CD14-positive monocyte (primary cell): ENCODE results near the gene YKT6. TPM values are rescaled to one million over a fixed set of nuclear protein-coding genes. Genes with fewer than 3 reads are reported as not detected.

Source experiments
- DNase-seq, 3 donors: peaks; one replicate each; pipeline ENCODE4 v3.0.0-alpha.2; 2011 to 2022
- H2AFZ ChIP-seq: 2 replicates; pipeline ENCODE4 v1.6.0; 2012; ENCODE audit warnings: mild to moderate bottlenecking, low read depth, low read length, inconsistent platforms; ENCODE audit not compliant: insufficient read depth, poor library complexity, severe bottlenecking
- H3K27ac ChIP-seq, 2 donors: 1 replicate in 1 of 2; 2 replicates in 1 of 2; pipeline ENCODE4 v1.5.1; 2012 to 2013; ENCODE audit warnings: low read length in 2 of 2, control low read depth in 1 of 2, inconsistent platforms in 1 of 2, low read depth in 1 of 2, mild to moderate bottlenecking in 1 of 2
- H3K27me3 ChIP-seq, 2 donors: one replicate each; pipeline versions ENCODE4 v1.6.0 to v1.6.1; 2011 to 2013; ENCODE audit warnings: low read length in 2 of 2; ENCODE audit not compliant: control insufficient read depth in 2 of 2, insufficient read depth in 2 of 2
- H3K36me3 ChIP-seq, 2 donors: replicated peaks in 1 of 2; 1 replicate in 1 of 2; 2 replicates in 1 of 2; pipeline versions ENCODE4 v1.5.1 to v1.6.1; 2012 to 2013; ENCODE audit warnings: low read length in 2 of 2, control low read depth in 1 of 2, inconsistent platforms in 1 of 2, mild to moderate bottlenecking in 1 of 2; ENCODE audit not compliant: insufficient read depth in 2 of 2, control insufficient read depth in 1 of 2
- H3K4me1 ChIP-seq, 2 donors: 1 replicate in 1 of 2; 2 replicates in 1 of 2; pipeline versions ENCODE4 v1.5.1 to v1.6.1; 2012 to 2013; ENCODE audit warnings: low read length in 2 of 2, control low read depth in 1 of 2, inconsistent platforms in 1 of 2, mild to moderate bottlenecking in 1 of 2, moderate library complexity in 1 of 2; ENCODE audit not compliant: insufficient read depth in 2 of 2, control insufficient read depth in 1 of 2
- H3K4me2 ChIP-seq: replicated peaks from 2 replicates; pipeline ENCODE3; 2012; ENCODE audit warnings: low read length, moderate library complexity, mild to moderate bottlenecking; ENCODE audit not compliant: poor library complexity, severe bottlenecking; ENCODE audit errors: extremely low read depth
- H3K4me3 ChIP-seq, 3 experiments: fragments of 200-600 bp in 1 of 3; sonication (generic) in 1 of 3; replicated peaks in 1 of 3; 1 replicate in 2 of 3; 2 replicates in 1 of 3; pipeline ENCODE4 v1.5.1; 2011 to 2013; ENCODE audit warnings: low read length in 3 of 3, mild to moderate bottlenecking in 3 of 3, control low read depth in 2 of 3, low read depth in 2 of 3, inconsistent platforms in 1 of 3, moderate library complexity in 1 of 3
- H3K79me2 ChIP-seq: 2 replicates; pipeline ENCODE4 v1.6.0; 2012; ENCODE audit warnings: mild to moderate bottlenecking, control low read depth, inconsistent platforms, low read length, moderate library complexity; ENCODE audit not compliant: insufficient read depth
- H3K9ac ChIP-seq: 2 replicates; pipeline ENCODE4 v1.6.0; 2017; ENCODE audit warnings: low read length, mild to moderate bottlenecking; ENCODE audit not compliant: insufficient read depth, poor library complexity, severe bottlenecking
- H3K9me3 ChIP-seq, 2 donors: replicated peaks in 1 of 2; 1 replicate in 1 of 2; 2 replicates in 1 of 2; pipeline versions ENCODE4 v1.5.1 to v1.6.1; 2012 to 2013; ENCODE audit warnings: low read length in 2 of 2, control low read depth in 1 of 2; ENCODE audit not compliant: control insufficient read depth in 1 of 2, insufficient read depth in 1 of 2
- H4K20me1 ChIP-seq: 2 replicates; pipeline ENCODE4 v1.6.0; 2012; ENCODE audit warnings: mild to moderate bottlenecking, low read length, control low read depth, moderate library complexity; ENCODE audit not compliant: insufficient read depth
- H3K27ac Mint-ChIP-seq, 7 donors: one replicate each; pipeline ENCODE4 v1.8.0; 2020; ENCODE audit warnings: mild to moderate bottlenecking in 7 of 7, mixed read lengths in 7 of 7, moderate library complexity in 6 of 7, inconsistent platforms in 2 of 7
- H3K27me3 Mint-ChIP-seq, 3 donors: one replicate each; pipeline ENCODE4 v1.8.0; 2021 to 2022; ENCODE audit warnings: low read depth in 3 of 3, mild to moderate bottlenecking in 3 of 3, mixed read lengths in 3 of 3, moderate library complexity in 3 of 3, inconsistent platforms in 1 of 3
- H3K36me3 Mint-ChIP-seq, 2 donors: one replicate each; pipeline ENCODE4 v1.8.0; 2020; ENCODE audit warnings: mixed read lengths in 2 of 2, inconsistent platforms in 1 of 2, mild to moderate bottlenecking in 1 of 2
- H3K4me1 Mint-ChIP-seq: one replicate; pipeline ENCODE4 v1.8.0; 2020; ENCODE audit warnings: mild to moderate bottlenecking, mixed read lengths
- H3K4me3 Mint-ChIP-seq, 2 donors: one replicate each; pipeline ENCODE4 v1.8.0; 2020; ENCODE audit warnings: mild to moderate bottlenecking in 2 of 2, mixed read lengths in 2 of 2, moderate library complexity in 1 of 2
- H3K9me3 Mint-ChIP-seq, 7 donors: one replicate each; pipeline ENCODE4 v1.8.0; 2020 to 2022; ENCODE audit warnings: mixed read lengths in 7 of 7, mild to moderate bottlenecking in 6 of 7, moderate library complexity in 6 of 7, inconsistent platforms in 2 of 7
- CTCF ChIP-seq: fragments of 200-600 bp; IDR thresholded peaks from one replicate; pipeline ENCODE4 v1.8.0; 2022; ENCODE audit warnings: antibody characterized with exemption, mild to moderate bottlenecking
- WGBS: methylation state at CpG from one replicate; pipeline ENCODE4 v1.1.5; 2013; ENCODE audit warnings: missing lambda C conversion rate; ENCODE audit not compliant: insufficient coverage; 5-methylcytosine and 5-hydroxymethylcytosine counted together
- intact Hi-C, 2 donors: fragments of 100-400 bp; cut with micrococcal nuclease; formaldehyde crosslinking; loops; one replicate each; pipeline versions ENCODE4 v1.15.0 to v1.15.1; 2023
- polyA plus RNA-seq, 3 donors: library from polyadenylated mRNA; depleted of rRNA in 1 of 3; unstranded in 2 of 3; stranded (reverse) in 1 of 3; fragments of 300-500 nt in 2 of 3; fragments of >200 nt in 1 of 3; fragmentation: Illumina TruSeq in 2 of 3; gene quantifications; 1 replicate in 2 of 3; 2 replicates in 1 of 3; pipeline ENCODE4 v1.2.3, GENCODE V29; 2012 to 2021

YKT6 gene
- polyA plus RNA-seq, 3 donors: 26.4 to 45.7 (median 35.2) TPM

DNA sequence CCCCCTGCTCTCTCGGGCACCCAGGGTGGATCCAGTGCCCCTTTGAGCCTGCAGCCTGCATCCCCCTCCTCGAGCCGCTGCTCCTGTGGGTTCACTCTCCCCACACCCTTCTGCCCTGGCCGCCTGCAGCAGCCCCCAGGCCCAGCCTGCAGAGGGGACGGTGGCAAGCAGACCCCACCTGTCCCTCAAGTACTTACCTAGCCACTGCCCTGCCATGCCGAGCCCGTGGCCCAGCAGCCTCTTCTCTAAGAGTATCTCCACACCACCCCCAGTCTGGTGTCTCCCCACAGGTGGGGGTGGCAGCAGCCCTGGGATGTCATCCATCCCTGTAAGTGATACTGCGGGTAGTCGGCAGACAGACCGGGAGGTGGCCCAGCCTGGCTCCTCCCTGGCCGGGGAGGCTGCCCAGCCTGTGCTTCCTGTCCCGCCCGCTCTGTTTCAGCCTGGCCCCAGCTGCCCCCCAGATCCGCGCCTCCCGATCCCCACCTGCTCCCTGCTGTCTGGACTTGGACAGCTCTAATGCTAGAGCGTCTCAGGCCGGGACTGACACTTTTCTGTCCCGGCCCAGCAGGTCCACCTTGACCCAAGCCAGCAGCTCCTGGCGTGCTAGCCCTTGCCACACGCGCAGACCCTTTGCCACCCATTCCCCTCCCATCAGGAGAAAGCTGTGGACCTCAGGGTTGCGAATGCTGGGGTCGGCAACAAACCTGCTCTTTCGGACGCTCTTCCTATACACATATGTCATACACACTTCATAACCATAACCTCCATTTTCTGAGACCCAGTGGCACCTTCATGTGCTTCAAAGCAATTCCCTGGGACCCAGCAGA, 25.0 kb downstream of the YKT6 start:
- no peak for TF ChIP-seq CTCF
- Mint-ChIP-seq H3K4me3 (no peak overlapping the region), H3K4me1 (no peaks in the 10 kb centered on the region), H3K27ac (no peak overlapping the region), H3K36me3 (no peaks in the 10 kb centered on the region), H3K27me3 (peaks cover 2 to 5% (median 4%) of the 10 kb centered on the region in 3 donors), H3K9me3 (no peaks in the 10 kb centered on the region)
- H3K27me3 ChIP-seq: no peaks in the 10 kb centered on the region
- H3K9ac ChIP-seq: no peak overlapping the region
- no peaks in the 10 kb centered on the region for H4K20me1 ChIP-seq
- H3K9me3 ChIP-seq: no peaks in the 10 kb centered on the region
- H3K79me2 ChIP-seq: no peaks in the 10 kb centered on the region
- H3K36me3 ChIP-seq: no peaks in the 10 kb centered on the region
- 89% methylated on average over 24 of the region's 26 CpGs for WGBS
- intact Hi-C loops: no loop called here
- H3K4me3 ChIP-seq: no peak overlapping the region
- no peak overlapping the region for H2AFZ ChIP-seq
- DNase-seq: no peak
- no peaks in the 10 kb centered on the region for H3K4me1 ChIP-seq
- no peak overlapping the region for H3K27ac ChIP-seq
- H3K4me2 ChIP-seq: no peak overlapping the region

GRCh38 chr7:44226396-44226753, 25.6 kb downstream of the YKT6 start:
- H3K36me3 Mint-ChIP-seq: no peaks in the 10 kb centered on the region
- peaks cover 2 to 5% (median 4%) of the 10 kb centered on the region in 3 donors for H3K27me3 Mint-ChIP-seq
- H3K27ac Mint-ChIP-seq: no peak overlapping the region
- no peaks in the 10 kb centered on the region for H3K36me3 ChIP-seq
- H3K4me1 Mint-ChIP-seq: no peaks in the 10 kb centered on the region
- 77% methylated on average over 11 of the region's 17 CpGs for WGBS
- H3K9me3 ChIP-seq: no peaks in the 10 kb centered on the region
- H2AFZ ChIP-seq: no peak overlapping the region
- no peaks in the 10 kb centered on the region for H3K79me2 ChIP-seq
- H3K4me3 ChIP-seq: no peak overlapping the region
- H3K4me2 ChIP-seq: no peak overlapping the region
- H3K27me3 ChIP-seq: no peaks in the 10 kb centered on the region
- DNase-seq: no peak
- H3K4me3 Mint-ChIP-seq: no peak overlapping the region
- H3K27ac ChIP-seq: no peak overlapping the region
- H4K20me1 ChIP-seq: no peaks in the 10 kb centered on the region
- H3K4me1 ChIP-seq: no peaks in the 10 kb centered on the region
- TF ChIP-seq CTCF: no peak
- H3K9me3 Mint-ChIP-seq: no peaks in the 10 kb centered on the region
- intact Hi-C loops: no loop called here
- no peak overlapping the region for H3K9ac ChIP-seq
